Ramos (cell line): ENCODE data around the gene PLA2G12B.
"Not testable (repeated sequence)": the region's sequence is repeated elsewhere in the genome, so short reads cannot be mapped to it uniquely, and the experiment has no call there.

Source experiments
- in situ Hi-C: fragments of 300-500 bp; cut with MboI; formaldehyde crosslinking; loops from one replicate; pipeline ENCODE4 v1.14.3; 2022; ENCODE audit warnings: low sequenced_read_pairs; ENCODE audit not compliant: unreplicated experiment

The PLA2G12B gene

DNA sequence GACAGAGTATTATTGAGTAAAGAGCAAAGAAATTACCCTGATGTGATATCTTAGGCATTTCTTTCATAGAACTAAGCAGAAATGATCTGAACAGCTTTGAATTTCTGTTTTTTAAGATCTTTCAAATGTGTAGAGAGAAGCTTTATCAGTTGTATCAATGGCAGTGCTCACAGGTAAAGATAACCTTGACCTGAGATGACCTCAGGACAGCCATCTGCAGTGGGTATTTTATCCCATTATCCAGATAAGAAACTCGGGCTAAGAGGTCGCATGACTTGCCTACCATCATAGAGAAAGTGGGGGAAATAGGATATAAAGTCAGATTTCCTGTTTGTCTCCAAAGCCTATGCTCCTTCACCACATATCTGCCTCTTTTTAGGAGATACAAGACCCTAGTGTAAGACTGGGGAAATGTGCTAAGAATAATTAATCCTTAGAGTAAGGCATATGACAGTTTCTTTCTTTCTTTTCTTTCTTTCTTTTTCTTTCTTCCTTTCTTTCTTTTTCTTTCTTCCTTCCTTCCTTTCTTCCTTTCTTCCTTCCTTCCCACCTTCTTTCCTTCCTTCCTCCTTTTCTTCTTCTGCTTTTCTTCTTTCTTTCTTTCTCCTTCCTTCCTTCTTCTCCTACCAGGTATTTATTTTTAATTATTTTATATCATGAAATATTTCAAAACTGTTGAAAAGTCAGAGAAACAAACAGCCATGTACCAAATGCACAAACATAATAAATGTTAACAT is 10.9 kb downstream of the PLA2G12B start:
- in situ Hi-C loops, result no loop called here

DNA sequence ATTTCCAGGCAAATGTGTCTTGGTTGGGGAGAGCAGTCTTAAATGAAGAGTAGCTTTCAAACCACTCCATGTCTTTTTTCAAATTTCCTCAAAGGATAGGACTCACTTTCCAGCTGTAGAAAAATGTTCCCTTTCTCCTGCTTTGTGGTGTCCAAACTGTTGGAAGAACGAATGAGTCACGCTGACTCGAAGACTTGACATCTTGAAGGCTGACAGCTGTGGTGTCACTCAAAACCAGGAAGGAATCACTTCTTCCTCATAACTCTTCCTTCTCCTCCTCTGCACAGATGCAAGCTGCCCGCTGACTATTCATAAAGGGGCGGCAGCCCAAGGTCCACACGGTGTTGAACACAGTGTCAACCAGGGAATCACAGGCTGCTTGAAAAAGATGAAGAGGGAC is 19.2 kb downstream of the PLA2G12B start:
- in situ Hi-C loops, result no loop called here

DNA sequence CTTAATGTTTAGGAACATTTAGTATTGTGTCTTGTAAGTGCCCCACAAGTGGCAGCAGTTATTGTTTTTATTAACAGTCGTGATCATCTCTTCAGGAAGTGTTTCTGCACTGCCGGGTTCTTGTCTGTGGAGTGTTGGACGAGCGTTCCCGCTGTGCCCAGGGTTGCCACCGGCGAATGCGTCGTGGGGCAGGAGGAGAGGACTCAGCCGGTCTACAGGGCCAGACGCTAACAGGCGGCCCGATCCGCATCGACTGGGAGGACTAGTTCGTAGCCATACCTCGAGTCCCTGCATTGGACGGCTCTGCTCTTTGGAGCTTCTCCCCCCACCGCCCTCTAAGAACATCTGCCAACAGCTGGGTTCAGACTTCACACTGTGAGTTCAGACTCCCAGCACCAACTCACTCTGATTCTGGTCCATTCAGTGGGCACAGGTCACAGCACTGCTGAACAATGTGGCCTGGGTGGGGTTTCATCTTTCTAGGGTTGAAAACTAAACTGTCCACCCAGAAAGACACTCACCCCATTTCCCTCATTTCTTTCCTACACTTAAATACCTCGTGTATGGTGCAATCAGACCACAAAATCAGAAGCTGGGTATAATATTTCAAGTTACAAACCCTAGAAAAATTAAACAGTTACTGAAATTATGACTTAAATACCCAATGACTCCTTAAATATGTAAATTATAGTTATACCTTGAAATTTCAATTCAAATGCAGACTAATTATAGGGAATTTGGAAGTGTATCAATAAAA is 22.2 kb downstream of the PLA2G12B start:
- in situ Hi-C loops, result no loop called here

DNA sequence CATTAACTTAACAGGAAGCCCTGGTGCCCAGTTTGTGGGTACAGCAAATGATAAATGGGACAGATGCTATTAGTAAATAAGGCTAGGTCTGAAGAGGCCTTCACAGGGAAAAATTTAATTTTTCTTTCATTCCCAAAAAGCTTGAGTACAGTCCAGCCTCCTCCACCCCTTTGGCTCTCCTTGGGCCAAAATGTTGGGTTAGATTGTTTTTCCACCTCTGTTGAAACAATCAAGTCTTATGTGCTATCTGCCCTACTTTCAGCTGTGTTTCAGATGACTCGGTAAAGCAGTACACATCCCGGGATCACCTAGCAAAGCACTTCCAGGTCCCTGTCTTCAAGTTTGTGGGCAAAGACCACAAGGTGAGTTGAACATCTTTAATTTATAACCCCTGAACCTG is 24.3 kb downstream of the PLA2G12B start:
- in situ Hi-C loops, result no loop called here

DNA sequence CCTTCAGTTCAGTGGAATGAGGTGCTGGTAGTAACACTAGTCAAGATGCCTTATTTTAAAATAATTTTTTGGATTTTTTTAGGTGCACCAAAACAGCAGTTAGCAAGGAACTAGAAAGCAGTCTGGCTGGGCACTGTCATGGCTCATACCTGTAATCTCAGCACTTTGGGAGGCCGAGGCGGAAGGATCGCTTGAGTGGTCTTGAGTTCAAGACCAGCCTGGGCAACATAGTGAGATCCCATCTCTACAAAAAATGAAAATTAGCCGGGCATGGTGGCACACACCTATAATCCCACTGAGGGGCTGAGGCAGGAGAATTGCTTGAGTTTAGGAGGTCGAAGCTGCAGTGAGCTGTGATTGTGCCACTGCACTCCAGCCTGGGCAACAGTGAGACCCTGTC is 25.8 kb downstream of the PLA2G12B start:
- in situ Hi-C loops, result no loop called here

DNA sequence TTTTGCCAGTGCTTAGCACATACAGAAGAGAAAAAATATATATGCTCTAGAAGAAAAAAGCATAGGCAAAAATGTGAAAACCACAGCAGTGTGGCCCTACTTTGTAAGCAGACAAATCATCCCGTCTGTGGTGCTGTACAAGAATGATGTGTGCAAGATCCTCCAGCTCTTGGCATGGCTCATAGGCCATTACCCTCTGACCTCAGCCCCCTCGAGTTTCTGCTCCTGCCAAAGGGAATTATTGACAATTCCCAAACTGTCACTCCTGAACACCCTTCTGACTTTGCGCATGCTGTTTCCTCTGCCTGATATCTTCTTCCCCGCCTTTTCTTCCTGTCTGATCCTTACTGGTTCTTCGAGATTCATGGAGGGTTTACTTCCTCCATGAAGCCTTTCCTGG is 27.1 kb downstream of the PLA2G12B start:
- in situ Hi-C loops, result no loop called here

DNA sequence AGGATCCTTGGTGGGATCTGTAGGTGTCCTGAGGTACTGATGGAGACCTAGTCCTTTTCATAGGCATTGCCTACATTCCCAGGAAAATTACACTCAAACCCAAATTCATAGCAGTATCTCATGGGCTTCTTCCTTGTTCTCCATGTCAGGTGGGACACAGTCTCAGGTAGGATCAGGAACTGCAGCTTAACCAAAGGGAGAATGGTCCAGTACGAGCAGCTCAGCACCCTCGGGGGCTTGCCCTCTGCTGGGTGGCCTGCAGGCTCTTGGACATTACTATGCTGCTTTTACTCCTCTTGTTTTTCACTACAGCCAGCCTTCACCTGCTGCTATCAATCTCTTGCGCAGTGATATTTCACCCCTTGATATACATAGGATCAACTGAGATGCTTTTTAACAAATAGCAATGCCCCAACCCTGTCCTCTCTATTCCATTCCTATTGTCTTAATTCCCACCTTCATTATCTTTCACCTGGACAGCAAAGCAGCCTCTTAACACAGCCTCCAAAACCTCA is 28.6 kb downstream of the PLA2G12B start:
- in situ Hi-C loops, result no loop called here

DNA sequence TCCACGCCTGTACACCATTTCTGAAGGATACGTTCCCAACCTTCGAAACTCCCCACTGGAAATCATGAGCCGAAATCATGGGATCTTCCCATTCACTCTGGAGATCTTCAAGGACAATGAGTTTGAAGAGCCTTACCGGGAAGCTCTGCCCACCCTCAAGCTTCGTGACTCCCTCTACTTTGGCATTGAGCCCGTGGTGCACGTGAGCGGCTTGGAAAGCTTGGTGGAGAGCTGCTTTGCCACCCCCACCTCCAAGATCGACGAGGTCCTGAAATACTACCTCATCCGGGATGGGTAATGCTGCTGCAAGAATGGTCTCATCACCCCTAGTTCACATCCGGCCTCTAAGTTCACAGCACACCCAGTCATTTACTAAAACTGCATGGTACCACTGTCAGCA is 30.3 kb downstream of the PLA2G12B start:
- in situ Hi-C loops, result no loop called here

DNA sequence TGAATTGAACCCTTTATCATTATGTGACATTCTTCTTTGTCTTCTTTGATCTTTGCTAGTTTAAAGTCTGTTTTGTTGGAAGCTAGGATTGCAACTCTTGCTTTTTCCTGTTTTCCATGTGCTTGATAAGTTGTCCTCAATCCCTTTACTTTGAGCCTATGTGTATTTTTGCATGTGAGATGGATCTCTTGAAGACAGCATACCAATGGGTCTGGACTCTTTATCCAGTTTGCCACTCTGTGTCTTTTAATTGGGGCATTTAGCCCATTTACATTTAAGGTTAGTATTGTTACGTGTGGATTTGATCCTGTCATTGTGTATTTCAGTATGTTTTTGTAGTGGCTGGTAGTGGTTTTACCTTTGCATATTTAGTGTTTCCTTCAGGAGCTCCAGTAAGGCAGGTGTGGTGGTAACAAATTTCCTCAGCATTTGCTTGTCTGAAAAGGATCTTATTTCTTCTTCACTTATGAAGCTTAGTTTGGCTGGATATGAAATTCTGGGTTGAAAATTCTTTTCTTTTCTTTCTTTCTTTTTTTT is 33.4 kb downstream of the PLA2G12B start:
- in situ Hi-C loops, result not testable (repeated sequence)

DNA sequence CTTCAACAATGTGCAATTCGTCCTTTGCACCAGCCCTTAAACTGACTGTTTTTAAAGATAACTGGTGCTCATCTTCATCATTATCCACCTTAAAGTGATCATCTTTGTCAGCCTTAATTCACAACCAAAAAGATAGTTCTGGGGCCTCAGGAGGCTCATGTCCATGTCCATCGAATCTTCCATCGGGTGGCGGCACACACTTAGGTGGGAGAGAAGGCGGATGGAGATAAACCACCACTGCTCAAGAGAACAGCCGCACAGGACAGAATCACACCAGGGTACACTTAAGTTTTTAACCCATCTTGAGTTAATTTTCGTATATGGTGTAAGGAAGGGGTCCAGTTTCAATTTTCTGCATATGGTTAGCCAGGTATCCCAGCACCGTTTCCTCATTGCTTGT is 36.3 kb downstream of the PLA2G12B start:
- in situ Hi-C loops, result no loop called here

DNA sequence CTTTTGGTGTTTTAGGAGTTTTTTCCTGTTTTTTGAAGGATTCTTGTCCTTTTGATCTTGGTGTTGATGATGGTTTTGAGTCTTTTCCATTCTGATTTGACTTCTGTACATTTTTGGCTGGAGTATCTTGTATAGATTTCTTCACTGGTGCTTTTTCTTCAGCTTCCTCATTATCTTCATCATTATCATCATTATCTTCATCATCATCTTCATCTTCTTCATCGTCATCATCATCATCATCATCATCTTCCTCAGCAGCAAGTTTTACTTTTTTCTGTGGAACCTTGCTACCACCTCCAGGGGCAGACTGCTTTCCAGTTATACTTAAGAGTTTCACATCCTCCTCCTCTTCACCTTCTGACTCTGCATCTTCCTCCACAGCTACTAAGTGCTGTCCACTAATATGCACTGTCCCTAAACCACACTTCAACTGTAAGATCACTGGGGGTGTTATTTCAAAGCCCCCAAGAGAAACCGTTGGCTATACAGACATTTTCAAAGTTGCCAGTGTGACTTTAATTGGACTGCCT is 36.7 kb downstream of the PLA2G12B start:
- in situ Hi-C loops, result not testable (repeated sequence)

DNA sequence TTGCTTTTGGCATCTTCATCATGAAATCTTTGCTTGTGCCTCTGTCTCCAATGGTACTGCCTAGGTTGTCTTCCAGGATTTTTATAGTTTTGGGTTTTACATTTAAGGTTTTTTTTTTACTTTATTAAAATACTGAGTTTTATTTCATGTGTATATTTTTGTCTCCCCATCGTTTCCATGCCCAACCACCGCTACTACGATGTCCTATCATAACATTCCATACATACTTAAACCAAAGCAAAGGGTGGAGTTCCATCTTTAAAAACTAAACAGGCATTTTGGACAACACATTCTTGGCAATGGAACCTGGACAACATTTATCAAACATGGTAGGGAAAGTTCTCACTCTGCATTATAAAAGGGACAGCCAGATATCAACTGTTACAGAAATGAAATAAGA is 37.4 kb downstream of the PLA2G12B start:
- in situ Hi-C loops, result not testable (repeated sequence)

DNA sequence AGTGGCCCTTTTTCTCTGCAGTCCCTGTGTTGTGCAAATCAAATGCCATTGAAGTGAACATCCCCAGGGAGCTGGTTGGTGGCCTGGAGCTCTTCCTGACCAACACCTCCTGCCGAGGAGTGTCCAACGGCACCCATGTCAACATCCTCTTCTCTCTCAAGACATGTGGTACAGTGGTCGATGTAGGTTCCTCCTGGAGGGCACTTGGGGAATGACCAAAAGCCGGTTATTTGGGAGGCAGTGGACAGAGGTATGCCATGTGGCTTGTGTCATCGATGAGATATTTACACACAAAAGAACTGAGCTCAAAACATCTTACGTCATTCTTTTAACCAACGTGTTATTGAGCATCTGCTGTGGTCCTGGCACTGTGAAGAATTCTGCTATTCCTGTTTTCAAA is 41.3 kb downstream of the PLA2G12B start:
- in situ Hi-C loops, result no loop called here

DNA sequence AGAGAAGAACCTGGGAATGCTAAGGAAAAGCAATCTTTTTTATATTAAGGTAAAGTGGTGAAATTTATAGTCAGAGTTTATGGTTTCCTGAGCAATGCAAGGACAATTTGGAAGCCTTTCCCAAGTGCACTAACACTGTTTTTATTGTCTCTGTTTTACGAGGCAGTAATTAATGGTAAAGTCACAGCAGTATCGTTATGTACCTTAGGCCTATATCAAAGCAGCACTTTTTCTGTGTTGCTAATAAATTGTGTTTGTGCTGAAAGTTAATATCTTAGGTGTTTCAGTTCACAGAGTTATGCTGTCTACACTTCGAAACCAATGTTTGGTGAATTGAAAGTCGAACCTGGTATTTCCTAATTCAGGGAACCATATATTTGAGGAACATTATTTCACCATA is 41.9 kb downstream of the PLA2G12B start:
- in situ Hi-C loops, result no loop called here

DNA sequence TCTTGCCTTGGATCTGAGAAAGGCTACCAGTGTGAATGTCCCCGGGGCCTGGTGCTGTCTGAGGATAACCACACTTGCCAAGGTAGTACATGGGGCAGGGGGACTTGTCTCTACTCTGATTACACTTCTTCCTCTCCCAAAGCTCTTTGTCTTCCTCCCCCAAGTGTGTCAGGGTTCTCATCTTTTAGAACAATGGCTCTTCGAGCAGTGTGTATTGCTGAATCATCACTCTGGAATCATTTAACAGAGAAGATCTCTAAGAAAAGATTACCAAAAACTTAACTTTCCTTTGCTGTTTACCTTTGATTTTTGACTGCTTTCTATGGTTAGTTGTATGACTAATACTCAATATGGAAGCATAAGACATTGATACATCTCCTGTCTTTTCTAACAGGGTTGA is 42.8 kb downstream of the PLA2G12B start:
- in situ Hi-C loops, result no loop called here

DNA sequence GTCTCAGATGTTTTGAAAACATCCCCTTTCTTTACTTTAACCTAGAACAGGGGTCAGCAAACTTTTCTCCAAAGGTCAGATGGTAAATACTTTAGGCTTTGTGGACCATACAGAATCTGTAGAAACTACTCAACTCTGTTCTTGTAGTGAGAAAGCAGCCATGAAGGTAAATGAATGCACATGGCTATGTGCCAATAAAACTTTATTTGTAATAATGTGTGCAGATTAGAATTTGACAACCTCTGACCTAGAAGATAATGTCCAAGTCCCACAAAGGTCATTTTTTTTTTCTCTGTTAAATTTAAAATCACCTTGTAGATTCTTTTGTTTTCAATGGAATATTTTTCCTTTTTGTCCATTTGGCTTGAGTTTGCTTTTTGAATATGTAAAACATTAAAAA is 43.9 kb downstream of the PLA2G12B start:
- in situ Hi-C loops, result no loop called here

DNA sequence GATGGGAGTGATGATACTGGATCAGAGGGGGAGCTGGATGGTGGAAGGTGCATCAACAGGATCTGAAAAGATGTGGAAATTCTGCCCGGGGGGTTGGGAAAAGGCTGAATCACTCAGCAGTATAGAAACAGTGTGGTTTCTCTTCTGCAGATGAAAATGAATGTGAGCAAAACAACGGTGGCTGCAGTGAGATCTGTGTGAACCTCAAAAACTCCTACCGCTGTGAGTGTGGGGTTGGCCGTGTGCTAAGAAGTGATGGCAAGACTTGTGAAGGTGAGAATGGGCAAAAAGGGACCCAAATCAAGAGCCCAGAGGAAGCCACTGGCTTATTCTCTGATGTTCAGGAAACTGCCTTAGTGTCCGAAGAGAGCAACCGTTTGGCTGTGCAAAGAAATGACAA is 48.2 kb downstream of the PLA2G12B start:
- in situ Hi-C loops, result no loop called here

DNA sequence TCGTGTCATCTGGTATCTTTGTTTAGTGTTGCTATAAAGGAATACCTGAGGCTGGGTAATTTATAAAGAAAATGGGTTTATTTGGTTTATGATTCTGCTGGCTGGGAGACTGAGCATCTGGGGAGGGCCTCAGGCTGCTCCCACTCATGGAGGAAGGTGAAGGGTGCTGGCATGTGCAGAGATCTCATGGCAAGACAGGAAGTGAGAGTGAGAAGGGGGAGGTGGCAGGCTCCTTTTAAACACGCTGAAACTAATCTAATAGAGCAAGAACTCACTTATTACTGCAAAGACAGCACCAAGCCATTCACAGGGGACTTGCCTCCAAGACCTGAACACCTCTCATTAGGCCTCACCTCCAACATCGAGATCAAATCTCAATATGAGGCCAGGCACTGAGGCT is 49.8 kb downstream of the PLA2G12B start:
- in situ Hi-C loops, result no loop called here

DNA sequence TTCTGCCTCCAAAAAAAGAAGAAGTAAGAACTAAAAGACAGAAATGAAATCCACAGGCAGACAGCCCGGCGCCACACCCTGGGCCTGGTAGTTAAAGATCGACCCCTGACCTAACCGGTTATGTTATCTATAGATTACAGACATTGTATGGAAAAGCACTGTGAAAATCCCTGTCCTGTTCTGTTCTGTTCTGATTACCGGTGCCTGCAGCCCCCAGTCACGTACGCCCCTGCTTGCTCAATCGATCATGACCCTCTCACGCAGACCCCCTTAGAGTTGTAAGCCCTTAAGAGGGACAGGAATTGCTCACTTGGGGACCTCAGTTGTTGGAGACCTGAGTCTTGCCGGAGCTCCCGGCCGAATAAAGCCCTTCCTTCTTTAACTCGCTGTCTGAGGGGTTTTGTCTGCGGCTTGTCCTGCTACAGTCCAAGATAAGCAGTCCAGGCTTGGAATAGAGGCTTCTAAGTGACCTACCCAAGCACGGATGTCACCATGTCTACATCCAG is 50.6 kb downstream of the PLA2G12B start:
- in situ Hi-C loops, result not testable (repeated sequence)

DNA sequence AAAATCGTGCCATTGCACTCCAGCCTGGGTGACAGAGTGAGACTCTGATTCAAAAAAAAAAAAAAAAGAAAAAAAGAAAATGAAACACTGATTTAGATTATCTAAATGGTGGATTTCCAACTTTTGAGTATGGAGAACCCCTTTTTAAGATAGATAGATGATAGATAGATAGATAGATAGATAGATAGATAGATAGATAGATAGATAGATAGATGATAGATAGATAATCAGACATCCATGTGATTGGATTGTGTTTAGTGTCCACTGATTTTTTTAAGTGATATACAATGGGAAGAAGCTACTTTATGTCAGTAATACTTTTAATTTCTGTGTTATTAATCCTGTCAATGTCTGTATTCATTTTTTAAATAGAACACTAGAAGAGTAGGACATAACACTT is 55.1 kb downstream of the PLA2G12B start:
- in situ Hi-C loops, result no loop called here

DNA sequence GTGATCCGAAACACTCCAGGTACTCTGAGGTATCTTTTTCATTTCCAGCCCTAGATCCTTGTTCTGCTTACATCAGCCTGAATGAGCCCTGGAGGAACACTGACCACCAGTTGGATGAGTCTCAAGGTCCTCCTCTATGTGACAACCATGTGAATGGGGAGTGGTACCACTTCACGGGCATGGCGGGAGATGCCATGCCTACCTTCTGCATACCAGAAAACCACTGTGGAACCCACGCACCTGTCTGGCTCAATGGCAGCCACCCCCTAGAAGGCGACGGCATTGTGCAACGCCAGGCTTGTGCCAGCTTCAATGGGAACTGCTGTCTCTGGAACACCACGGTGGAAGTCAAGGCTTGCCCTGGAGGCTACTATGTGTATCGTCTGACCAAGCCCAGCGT is 56.0 kb downstream of the PLA2G12B start:
- in situ Hi-C loops, result no loop called here
